Skeletal muscle tissue (tissue), 4 donors: Measurements from ENCODE around the gene AFF3. TPM values are rescaled to one million over a fixed set of nuclear protein-coding genes. Genes with fewer than 3 reads are reported as not detected.

ENCODE experiments used
- H3K27ac ChIP-seq: one replicate; pipeline ENCODE4 v1.7.0; 2013; ENCODE audit warnings: mild to moderate bottlenecking, low read depth, low read length, inconsistent platforms
- H3K27me3 ChIP-seq, 3 donors: one replicate each; pipeline ENCODE4 v1.7.0; 2013; ENCODE audit warnings: low read length in 3 of 3; ENCODE audit not compliant: control insufficient read depth in 3 of 3, insufficient read depth in 3 of 3
- H3K36me3 ChIP-seq, 3 donors: one replicate each; pipeline ENCODE4 v1.7.0; 2013; ENCODE audit warnings: low read length in 3 of 3; ENCODE audit not compliant: control insufficient read depth in 3 of 3, insufficient read depth in 3 of 3
- H3K4me1 ChIP-seq, 3 donors: one replicate each; pipeline ENCODE4 v1.7.0; 2013; ENCODE audit warnings: low read length in 3 of 3, mild to moderate bottlenecking in 3 of 3; ENCODE audit not compliant: control insufficient read depth in 3 of 3, insufficient read depth in 3 of 3
- H3K4me3 ChIP-seq, 3 donors: one replicate each; pipeline ENCODE4 v1.7.0; 2013; ENCODE audit warnings: low read length in 3 of 3
- H3K9ac ChIP-seq, 3 donors: one replicate each; pipeline ENCODE4 v1.7.0; 2013; ENCODE audit warnings: low read length in 3 of 3, mild to moderate bottlenecking in 3 of 3, moderate library complexity in 2 of 3, low read depth in 1 of 3
- H3K9me3 ChIP-seq, 3 donors: one replicate each; pipeline ENCODE4 v1.7.0; 2013; ENCODE audit warnings: low read length in 3 of 3; ENCODE audit not compliant: control insufficient read depth in 3 of 3
- total RNA-seq: library from RNA; depleted of rRNA; stranded (reverse); fragments of >200 nt; gene quantifications from one replicate; pipeline ENCODE4 v1.2.3, GENCODE V29; 2014
- donor health status: Osteomylitis.

AFF3 gene
- total RNA-seq, 1 donor from 2014 or later, result 8.4 TPM

GRCh38 chr2:100073110-100073509, 69.3 kb downstream of the AFF3 start:
- Histone ChIP-seq H3K4me3 (no peak overlapping the region), H3K4me1 (no peaks in the 10 kb centered on the region), H3K9ac (no peak overlapping the region), H3K9me3 (no peaks in the 10 kb centered on the region), H3K36me3 (no peaks in the 10 kb centered on the region), H3K27me3 (peaks cover 0 to 5% (median 0%) of the 10 kb centered on the region in 3 donors), H3K27ac (no peak overlapping the region)

GRCh38 chr2:100072503-100072902, 69.9 kb downstream of the AFF3 start:
- H3K4me1 ChIP-seq, result no peaks in the 10 kb centered on the region
- H3K9ac ChIP-seq, result no peak overlapping the region
- H3K4me3 ChIP-seq, result no peak overlapping the region
- H3K27me3 ChIP-seq, result peaks cover 0 to 5% (median 0%) of the 10 kb centered on the region in 3 donors
- no peak overlapping the region for H3K27ac ChIP-seq
- H3K9me3 ChIP-seq, result no peaks in the 10 kb centered on the region
- H3K36me3 ChIP-seq, result no peaks in the 10 kb centered on the region

DNA sequence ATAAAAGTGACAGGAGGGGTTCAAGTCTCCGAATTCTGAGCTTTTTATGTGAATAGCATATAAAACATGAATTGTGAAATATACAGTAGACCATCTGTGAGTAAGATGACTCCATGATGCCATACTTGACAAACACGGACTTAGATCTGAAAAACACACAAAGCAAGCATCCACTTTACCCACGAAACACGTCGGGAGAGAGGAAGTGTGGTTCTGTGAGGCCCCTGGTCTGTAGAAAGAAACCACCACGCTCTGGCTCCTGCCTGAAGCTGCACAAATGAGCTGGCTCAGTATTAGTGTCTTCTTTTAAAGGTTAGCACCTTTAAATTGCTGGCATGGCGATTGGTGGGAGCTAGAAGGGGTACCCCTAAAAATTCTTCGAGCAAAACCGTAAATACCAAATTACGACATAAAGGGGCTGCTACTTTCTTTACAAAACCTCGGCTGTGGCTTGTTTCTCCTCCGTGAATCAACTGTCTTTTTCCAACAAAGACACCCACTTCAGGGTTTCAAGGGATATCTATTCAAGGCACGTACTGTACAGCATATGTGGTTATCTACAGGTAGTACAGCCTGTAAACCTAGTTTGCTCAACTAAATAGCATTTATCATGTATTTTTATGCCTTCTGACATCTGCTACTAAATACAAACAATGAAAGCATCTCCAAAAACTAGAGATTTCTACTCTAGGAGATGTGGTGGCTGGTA, 70.9 kb downstream of the AFF3 start:
- no peaks in the 10 kb centered on the region for H3K9me3 ChIP-seq
- no peak overlapping the region for H3K27ac ChIP-seq
- no peaks in the 10 kb centered on the region for H3K4me1 ChIP-seq
- no peaks in the 10 kb centered on the region for H3K36me3 ChIP-seq
- H3K4me3 ChIP-seq, result no peak overlapping the region
- H3K27me3 ChIP-seq, result peaks cover 0 to 5% (median 0%) of the 10 kb centered on the region in 3 donors
- H3K9ac ChIP-seq, result no peak overlapping the region

DNA sequence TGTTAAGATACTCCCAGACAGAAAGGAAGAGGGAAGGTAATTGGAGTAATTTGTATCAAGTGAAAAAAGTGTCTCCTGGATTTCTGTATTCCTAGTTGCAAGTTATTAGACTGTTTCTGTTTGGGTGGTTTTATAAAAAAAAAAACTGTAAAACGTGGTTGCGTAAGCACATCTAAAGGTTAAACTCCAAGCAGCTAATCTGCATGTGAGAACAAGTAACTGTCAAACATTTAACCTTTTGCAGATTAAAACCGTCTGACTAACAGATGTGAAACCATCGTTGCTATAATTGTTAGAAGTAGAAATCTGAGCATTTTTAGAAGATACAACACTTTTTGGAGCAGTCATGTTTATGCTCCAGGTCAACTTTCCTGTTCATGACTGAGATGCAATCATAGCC, 72.3 kb downstream of the AFF3 start:
- H3K9ac ChIP-seq, result no peak overlapping the region
- no peak overlapping the region for H3K4me3 ChIP-seq
- H3K9me3 ChIP-seq, result no peaks in the 10 kb centered on the region
- no peaks in the 10 kb centered on the region for H3K36me3 ChIP-seq
- H3K4me1 ChIP-seq, result no peaks in the 10 kb centered on the region
- peaks cover 0 to 5% (median 0%) of the 10 kb centered on the region in 3 donors for H3K27me3 ChIP-seq
- H3K27ac ChIP-seq, result no peak overlapping the region

- H3K4me1 ChIP-seq, result no peaks in the 10 kb centered on the region
- H3K9ac ChIP-seq, result no peak overlapping the region
- H3K27me3 ChIP-seq, result no peaks in the 10 kb centered on the region
- H3K4me3 ChIP-seq, result no peak overlapping the region
- no peaks in the 10 kb centered on the region for H3K36me3 ChIP-seq
- H3K27ac ChIP-seq, result no peak overlapping the region
- H3K9me3 ChIP-seq, result no peaks in the 10 kb centered on the region
Observed at GRCh38 chr2:100068395-100068794, 74.0 kb downstream of the AFF3 start.

- H3K27ac ChIP-seq, result no peak overlapping the region
- H3K9me3 ChIP-seq, result no peaks in the 10 kb centered on the region
- no peaks in the 10 kb centered on the region for H3K27me3 ChIP-seq
- no peak overlapping the region for H3K9ac ChIP-seq
- H3K4me3 ChIP-seq, result no peak overlapping the region
- no peaks in the 10 kb centered on the region for H3K4me1 ChIP-seq
- H3K36me3 ChIP-seq, result no peaks in the 10 kb centered on the region
Observed at GRCh38 chr2:100067784-100068183, 74.6 kb downstream of the AFF3 start.

DNA sequence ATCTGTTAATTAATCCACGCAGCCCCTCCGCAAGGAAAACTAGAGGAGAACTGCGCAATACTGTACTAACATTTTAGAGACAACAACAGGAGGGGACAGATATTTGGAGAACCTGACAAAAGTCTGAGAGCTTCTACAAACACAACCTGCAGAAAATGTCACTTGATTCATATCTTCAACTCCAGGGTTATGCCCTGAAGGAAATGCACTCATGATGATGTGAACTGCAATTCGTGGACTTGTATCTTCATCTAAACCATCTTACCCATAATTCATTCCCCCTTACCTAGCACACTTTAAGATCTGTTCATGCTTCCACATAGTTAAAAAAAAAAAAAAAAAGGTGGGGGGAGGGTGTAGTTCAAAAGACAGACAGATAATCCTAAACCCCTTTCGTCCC, 75.5 kb downstream of the AFF3 start:
- no peak overlapping the region for H3K27ac ChIP-seq
- H3K4me3 ChIP-seq, result no peak overlapping the region
- no peaks in the 10 kb centered on the region for H3K36me3 ChIP-seq
- H3K4me1 ChIP-seq, result no peaks in the 10 kb centered on the region
- H3K9me3 ChIP-seq, result no peaks in the 10 kb centered on the region
- H3K27me3 ChIP-seq, result no peaks in the 10 kb centered on the region
- H3K9ac ChIP-seq, result no peak overlapping the region

- Histone ChIP-seq H3K4me1 (no peaks in the 10 kb centered on the region), H3K27me3 (no peaks in the 10 kb centered on the region), H3K27ac (no peak overlapping the region), H3K4me3 (no peak overlapping the region), H3K9me3 (no peaks in the 10 kb centered on the region), H3K9ac (no peak overlapping the region), H3K36me3 (no peaks in the 10 kb centered on the region)
Observed at GRCh38 chr2:100066246-100066645, 76.1 kb downstream of the AFF3 start.

- H3K9ac ChIP-seq, result no peak overlapping the region
- no peak overlapping the region for H3K4me3 ChIP-seq
- no peaks in the 10 kb centered on the region for H3K9me3 ChIP-seq
- H3K27ac ChIP-seq, result no peak overlapping the region
- no peaks in the 10 kb centered on the region for H3K4me1 ChIP-seq
- H3K27me3 ChIP-seq, result no peaks in the 10 kb centered on the region
- H3K36me3 ChIP-seq, result no peaks in the 10 kb centered on the region
Observed at GRCh38 chr2:100064592-100065428, 77.6 kb downstream of the AFF3 start.

- Histone ChIP-seq H3K4me3 (no peak overlapping the region), H3K4me1 (no peaks in the 10 kb centered on the region), H3K36me3 (no peaks in the 10 kb centered on the region), H3K27me3 (no peaks in the 10 kb centered on the region), H3K27ac (no peak overlapping the region), H3K9me3 (no peaks in the 10 kb centered on the region), H3K9ac (no peak overlapping the region)
Observed at GRCh38 chr2:100064165-100064564, 78.2 kb downstream of the AFF3 start.
